ENCODE measurements around the gene KRABD2.
"Not testable (repeated sequence)": the region's sequence is repeated elsewhere in the genome, so short reads cannot be mapped to it uniquely, and the experiment has no call there.

Gene KRABD2

DNA sequence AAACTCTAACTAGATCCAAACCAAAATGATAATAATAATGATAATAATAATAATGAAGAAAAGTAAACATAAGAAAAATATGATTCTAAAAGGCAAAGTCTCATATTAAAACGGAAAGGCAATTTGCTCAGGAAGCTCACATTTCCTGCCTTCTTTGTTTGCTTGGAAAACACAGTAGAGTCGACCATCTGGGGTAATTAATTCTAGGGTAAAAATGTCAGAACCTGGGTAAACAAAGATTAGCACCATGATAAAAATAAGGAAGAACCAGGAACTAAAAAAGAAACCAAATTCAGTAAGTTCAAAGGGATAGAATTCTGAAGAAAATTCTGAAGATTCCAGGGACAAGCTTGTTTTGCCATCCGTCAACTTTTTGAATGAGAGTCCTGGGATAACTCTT, 16.2 kb downstream of the KRABD2 start:
- no peak for DNase-seq

DNA sequence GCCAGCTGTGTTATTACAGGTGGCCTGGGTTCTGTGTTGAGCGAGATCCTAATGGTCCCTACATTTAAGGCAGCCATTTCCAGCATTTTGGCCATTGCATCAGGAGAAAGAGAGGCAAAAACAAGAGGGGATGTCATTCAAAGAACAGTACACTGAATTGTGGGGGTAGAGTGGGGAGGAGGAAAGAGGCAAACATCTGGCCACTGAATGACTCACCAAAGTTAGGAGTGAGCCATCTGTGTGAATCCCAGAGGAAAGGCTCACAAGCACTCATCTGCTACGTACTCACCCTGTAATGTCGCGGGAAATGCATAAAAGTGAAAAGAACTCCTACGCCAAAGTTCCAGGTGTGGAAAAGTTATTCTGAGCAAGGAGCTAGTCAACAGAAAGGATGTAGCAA, 16.7 kb downstream of the KRABD2 start:
- no peak for DNase-seq

DNA sequence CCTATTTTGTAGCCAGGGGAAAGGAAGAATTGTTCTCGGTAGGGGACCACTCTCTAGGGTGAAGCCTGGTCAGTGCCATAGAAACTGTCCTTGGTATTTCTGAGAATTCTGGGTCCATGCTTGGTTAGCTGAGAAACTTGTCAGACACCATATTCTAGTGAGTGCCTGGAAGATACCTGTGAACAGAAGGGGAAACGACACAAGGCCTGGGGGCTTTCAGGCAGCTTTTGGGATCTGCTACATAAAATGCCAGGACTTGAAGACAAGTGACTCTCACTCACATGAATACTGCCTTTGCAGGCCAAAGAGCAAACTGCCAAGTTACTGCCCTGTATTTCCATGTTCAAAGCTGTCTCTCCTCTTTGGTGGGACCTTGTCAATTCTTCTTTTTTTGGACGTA, 18.6 kb downstream of the KRABD2 start:
- no peak for DNase-seq

DNA sequence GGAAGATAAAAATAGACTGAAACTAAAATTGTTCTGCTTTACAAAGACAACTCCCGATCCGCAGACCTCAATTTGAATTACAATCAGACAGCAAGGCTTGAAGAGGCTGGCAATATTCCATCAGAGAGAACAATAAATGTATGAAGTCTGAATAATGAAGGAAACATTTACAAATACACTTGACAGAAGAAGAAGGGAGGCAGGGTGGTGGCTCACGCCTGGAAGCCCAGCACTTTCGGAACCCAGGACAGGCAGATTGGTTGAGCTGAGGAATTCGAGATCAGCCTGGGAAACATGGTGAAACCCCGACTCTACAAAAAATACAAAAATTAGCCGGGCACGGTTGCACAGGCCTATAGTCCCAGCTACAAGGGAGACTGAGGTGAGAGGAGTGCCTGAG, 22.3 kb downstream of the KRABD2 start:
- no peak for DNase-seq

DNA sequence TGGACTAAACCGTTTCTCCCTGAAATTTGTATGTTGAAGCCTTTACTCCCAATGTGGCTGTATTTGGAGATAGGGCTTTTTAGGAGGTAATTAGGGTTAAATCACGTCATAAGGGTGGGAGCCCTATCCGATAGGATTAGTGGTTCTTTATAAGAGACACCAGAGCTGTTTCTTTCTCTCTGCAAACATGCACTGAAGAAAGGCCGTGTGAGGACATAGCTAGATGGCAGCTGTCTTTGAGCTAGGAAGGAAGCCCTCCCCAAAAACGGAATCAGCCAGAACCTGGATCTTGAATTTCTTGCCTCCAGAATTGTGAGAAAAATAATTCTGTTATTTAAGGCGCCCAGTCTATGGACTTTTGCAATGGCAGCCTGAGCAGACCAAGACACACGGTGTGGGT, 22.8 kb downstream of the KRABD2 start:
- no peak for DNase-seq

DNA sequence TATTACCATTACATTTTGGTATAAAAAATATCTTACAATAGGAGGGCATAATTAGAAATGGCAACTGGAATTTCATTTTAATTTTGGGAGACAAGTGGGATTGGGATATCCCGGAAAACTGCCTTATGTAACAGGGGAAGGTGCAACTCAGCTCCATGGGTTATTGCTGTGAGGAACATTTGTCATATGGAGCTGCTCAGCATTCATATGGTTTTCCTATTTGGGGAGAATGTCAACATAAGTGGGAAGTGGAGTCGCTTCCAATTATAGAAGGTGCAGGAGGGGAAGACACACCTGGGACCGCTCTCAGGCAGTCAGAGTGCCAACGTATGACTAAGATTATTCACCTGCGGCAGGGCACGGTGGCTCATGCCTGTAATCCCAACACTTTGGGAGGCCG, 26.2 kb downstream of the KRABD2 start:
- DNase-seq, result no peak

DNA sequence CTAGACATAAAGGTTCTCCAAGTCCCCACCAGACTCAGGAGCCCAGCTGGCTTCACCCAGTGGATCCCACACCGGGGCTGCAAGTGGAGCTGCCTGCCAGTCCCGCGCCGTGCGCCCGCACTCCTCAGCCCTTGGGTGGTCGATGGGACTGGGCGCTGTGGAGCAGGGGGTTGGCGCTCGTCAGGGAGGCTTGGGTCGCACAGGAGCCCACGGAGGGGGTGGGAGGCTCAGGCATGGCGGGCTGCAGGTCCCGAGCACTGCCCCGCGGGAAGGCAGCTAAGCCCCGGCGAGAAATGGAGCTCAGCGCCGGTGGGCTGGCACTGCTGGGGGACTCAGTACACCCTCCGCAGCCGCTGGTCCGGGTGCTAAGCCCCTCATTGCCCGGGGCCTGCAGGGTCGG, 29.5 kb downstream of the KRABD2 start:
- not testable (repeated sequence) for DNase-seq

DNA sequence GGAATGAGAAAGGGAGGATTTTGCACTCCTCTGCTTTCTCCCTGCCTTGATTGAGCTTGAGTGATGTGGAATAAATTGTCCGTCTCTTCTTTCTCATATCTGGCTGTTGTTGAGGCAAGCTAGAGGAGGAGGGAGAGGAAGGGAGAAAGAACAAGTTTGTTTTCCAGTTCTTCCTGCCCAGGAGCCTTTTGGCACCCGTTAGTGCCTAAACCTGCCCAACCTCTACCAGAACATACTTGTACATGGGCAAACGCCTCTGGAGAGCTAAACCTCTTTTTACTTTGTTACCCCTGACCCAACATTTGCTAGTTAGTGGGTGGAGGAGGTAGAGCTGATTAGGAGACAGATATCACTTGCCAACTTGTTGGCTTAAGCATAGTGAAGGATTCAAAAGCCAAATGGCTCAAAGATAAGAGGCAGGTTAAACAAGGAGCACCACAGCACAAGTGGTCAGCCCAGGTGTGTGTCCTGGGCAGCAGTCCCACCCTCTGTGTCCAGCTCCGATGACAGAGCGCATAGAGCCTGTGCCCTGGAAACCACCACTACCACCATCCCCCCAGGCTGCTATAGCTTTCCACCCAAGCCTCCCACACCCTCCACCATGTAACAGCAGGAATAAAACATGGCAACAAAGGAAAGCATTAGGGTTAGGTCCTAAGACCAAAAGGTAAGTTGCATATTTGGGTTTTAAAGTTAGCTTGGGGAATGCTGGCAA, 30.4 kb downstream of the KRABD2 start:
- DNase-seq, result no peak

DNA sequence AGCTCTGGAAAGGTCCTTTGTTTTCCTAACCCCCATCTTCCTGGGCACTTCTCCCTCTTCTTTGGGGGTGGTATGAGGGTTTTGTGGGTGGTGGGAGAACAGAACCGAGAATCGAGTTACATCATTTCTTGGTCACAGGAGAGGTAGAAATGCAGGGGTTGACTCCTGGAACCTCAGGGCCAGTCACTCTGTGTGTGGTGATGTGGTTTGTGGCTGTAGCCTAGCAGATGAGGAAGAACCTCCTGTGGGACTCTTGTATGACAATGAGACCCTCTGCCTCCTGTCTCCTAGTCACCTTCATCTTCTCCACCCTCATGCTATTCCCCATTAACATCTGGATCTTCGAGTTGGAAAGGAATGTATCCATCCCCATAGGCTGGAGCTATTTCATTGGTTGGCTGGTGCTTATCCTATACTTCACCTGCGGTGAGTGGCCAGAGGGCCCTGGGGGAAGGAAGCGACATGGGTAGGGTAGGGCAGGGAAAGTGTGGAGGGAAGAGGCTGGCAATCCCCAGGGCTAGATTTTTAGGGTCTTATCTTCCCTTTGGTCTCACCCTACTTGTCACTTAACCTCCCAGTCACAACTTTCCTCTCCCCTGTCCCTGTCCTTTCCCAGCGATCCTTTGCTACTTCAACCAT, 31.3 kb downstream of the KRABD2 start:
- no peak for DNase-seq

DNA sequence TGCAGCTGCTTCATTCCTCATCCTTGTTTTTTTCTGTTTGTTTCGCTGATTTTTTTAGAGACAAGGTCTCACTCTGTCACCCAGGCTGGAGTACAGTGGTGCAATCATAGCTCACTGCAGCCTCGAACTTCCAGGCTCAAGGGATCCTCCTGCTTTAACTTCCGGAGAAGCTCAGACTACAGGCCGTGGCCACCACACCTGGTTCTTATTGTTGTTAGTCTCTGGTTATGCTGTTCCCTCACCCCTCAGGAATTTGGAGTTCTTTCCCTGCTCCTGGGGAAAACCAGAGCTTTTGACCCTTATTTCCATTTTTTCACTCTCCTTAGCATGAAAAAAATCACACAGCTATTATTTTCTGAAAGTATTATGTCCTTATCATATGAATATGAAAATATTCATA, 35.0 kb downstream of the KRABD2 start:
- no peak for DNase-seq

DNA sequence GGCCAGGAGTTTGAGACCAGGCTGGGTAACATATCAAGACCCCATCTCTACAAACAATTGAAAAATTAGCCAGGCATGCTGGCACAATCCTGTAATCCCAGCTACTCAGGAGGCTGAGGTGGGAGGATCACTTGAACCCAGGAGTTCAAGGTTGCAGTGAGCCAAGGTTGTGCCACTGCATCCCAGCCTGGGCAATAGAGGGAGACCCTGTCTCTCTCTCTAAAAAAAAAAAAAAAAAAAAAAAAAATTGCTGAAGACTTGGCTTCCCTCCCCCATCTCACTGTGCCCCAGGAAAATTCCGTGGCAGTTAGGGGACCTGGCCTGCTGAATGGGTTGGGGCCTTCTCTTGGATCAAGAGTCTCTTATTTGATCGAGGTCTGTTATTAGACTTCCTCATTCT, 37.0 kb downstream of the KRABD2 start, which contains the start of gene ODF4:
TSS of gene ODF4 (plus strand) at position 301 of the 400 bp plus-strand sequence. CDS start 212 bp downstream, outside the sequence.
- DNase-seq, result no peak

DNA sequence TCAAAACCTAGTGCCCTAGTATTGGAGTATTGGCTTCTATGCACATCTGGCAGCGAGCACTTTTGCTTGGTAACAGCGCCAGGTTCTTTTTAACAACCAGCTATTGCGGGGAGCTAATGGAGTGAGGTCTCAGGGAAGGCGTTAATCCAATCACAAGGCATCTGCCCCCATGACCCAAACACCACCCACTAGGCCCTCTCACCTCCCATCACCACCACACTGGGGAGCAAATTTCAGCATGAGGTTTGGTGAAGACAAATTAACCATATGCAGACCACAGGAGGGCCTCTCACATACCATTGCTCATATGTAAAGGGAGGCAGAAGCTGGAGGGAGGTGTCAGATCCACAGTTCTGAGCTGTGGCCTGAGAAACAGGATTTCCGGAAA, 37.8 kb downstream of the KRABD2 start:
- no peak for DNase-seq

DNA sequence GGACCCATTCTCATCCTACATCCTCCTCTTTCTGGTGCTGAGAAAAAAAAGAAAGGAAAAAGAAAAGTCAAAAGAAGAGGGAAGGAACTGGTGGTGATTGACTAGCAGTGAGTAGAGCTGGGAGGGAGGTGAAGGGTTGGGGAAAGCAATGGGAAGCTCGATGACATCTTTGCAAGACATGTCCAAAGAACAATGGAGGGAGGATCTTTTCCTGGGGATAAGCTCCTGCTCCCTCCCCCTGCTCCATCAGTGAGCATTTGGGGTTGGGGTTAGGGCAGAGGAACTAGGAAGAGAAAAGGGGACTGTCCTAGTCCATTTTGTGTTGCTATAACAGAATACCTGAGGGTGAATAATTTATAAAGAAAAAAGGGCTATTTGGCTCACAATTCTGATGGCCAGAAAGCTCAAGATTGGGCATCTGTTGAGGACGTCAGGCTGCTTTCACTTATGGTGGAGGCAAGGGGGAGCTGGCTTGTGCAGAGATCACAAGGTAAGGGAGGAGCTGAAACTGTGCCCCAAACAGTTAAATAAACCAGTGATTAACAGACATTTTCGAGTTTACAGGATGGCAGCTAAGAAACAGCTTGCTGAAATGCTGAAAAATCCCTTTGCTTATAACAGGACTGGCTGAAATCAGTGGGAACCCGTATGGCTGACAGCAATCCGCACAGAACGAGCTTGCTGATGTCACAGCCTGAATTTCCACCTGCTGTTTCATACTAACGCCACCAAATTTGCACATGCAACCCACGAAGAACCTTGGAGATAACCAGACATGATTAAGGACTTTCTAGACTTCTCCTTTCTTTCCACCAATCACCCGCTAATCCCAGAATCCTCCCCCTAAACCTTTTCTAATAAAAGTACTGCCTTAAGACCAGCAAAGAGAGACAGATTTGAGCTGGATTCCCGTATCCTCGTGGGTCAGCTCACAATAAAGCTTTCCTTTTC, 38.4 kb downstream of the KRABD2 start:
- DNase-seq, result no peak

DNA sequence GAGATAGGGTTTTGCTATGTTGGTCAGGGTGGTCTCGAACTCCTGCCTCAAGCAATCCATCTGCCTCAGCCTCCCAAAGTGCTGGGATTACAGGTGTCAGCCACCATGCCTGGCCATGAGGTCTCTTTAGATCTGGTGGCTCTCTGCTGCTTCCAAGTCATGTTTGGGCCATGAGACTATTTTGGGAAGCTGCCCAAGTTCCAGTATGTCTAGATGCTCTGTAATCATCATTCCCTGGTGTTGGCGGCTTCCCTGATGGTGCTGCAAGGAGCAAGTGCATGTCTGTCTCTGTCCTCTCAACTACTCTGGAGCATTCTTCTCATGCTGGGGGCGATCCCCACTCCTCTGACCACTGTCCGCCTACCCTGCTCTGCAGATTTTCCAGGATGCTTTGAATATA, 43.2 kb downstream of the KRABD2 start:
- DNase-seq, result no peak

DNA sequence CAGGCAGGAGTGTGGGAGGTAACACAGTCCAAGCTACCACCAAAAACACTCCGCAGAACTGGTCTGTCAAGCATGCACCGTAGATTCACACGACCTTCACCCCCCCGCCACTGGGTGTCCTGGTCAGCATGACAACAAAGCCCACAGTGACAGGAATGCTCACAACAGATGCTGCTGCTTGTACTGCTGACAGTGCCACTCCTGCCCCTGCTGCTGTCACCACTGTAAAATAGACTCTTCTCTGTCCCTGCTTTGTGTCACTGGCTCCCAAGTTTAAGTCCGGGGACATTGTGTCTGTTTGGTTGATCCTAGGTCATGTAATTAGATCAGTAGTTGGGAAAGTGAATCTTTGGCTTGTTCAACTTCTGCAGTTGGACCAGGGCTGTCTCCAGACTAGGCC, 43.8 kb downstream of the KRABD2 start:
- no peak for DNase-seq

DNA sequence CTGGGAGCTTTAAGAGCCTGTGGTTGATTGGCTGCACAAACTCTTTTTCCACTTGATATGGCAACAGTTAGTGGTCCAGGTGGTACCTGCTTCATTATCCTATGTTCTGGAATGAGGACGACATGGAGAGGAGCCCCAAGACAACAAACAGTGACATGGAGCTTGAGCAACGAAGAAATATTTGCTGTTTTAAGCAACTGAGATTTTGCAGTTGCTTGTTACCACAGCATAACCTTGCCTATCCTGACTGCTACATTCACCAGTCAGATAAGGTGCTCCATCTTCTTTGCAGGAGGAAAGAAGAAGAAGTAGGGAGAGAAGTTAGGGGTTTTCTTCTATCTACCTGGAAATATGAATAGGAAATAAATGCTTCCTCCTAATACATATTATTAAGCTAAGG, 44.4 kb downstream of the KRABD2 start:
- DNase-seq, result no peak

DNA sequence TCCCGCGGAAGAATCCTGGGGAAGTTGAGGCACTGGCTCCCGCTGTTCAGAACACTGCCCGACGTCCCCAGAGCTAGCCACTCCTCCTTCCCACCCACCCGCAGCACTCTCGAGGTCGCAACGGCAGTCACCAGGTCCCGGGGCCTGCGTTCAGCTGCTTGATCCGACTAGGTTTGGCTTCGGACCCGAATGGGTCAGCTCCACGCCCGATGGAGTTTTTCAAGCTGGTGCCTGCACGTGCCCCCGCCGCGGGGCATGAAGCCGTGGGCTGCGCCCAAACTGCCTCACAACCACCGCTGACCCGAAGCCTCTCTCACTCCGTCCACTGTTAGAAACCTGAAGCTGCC, 49.2 kb downstream of the KRABD2 start:
- no peak for DNase-seq

All from NCI-H2107 (cell line).